GM12873 (cell line): ENCODE measurements around the gene REC8.

Source experiments
- CTCF ChIP-seq: IDR thresholded peaks from 2 replicates; pipeline ENCODE4 v1.5.1; 2012; ENCODE audit warnings: low read depth, mild to moderate bottlenecking, moderate library complexity, low read length, control low read depth; ENCODE audit not compliant: insufficient read depth; ENCODE audit errors: missing control alignments

The REC8 gene

GRCh38 chr14:24177891-24178290, 6.0 kb downstream of the REC8 start:
- no peak for TF ChIP-seq CTCF

GRCh38 chr14:24178399-24179178, 6.7 kb downstream of the REC8 start:
- no peak for TF ChIP-seq CTCF

- no peak for TF ChIP-seq CTCF
Measured at GRCh38 chr14:24179294-24179960, 7.5 kb downstream of the REC8 start.

GRCh38 chr14:24179961-24180796, 8.3 kb downstream of the REC8 start:
- no peak for TF ChIP-seq CTCF

GRCh38 chr14:24181371-24182077, 9.6 kb downstream of the REC8 start:
- TF ChIP-seq CTCF: no peak

- TF ChIP-seq CTCF: no peak
Measured at GRCh38 chr14:24182110-24182882, 10.4 kb downstream of the REC8 start.
